GM12892 (cell line): ENCODE results near the gene DOK7.

ENCODE experiments used
- DNase-seq: peaks from one replicate; pipeline ENCODE4 v3.0.0; 2011; ENCODE audit not compliant: insufficient read length
- FAIRE-seq: peaks from 2 replicates; lab custom pipeline; 2011; peaks lifted over from hg19 to GRCh38; lab: Jason Lieb, UNC
- POLR2A ChIP-seq: IDR thresholded peaks from 2 replicates; pipeline ENCODE4 v1.6.1; 2011; ENCODE audit warnings: low read depth, low read length, control low read depth
- POLR2AphosphoS5 ChIP-seq: IDR thresholded peaks from 2 replicates; pipeline ENCODE4 v1.6.1; 2011; ENCODE audit warnings: low read depth, low read length, control low read depth
- TAF1 ChIP-seq: IDR thresholded peaks from 2 replicates; pipeline ENCODE4 v1.6.1; 2011; ENCODE audit warnings: low read depth, mild to moderate bottlenecking, control low read depth, low read length, borderline replicate concordance

Gene DOK7

GRCh38 chr4:3513807-3514206, 50.7 kb downstream of the DOK7 start:
- DNase-seq (no peak), FAIRE-seq (no peak)
- no peak for TF ChIP-seq POLR2AphosphoS5
- no peak for TF ChIP-seq TAF1
- TF ChIP-seq POLR2A, result no peak

- no peak for DNase-seq
- TF ChIP-seq POLR2A (no peak), TAF1 (no peak), POLR2AphosphoS5 (no peak)
- FAIRE-seq, result no peak
Observed at GRCh38 chr4:3514221-3514780, 51.2 kb downstream of the DOK7 start.

- FAIRE-seq (no peak), DNase-seq (no peak)
- TF ChIP-seq POLR2A (no peak), TAF1 (no peak), POLR2AphosphoS5 (no peak)
Observed at GRCh38 chr4:3514806-3515501, 51.8 kb downstream of the DOK7 start.

- no peak for DNase-seq
- TF ChIP-seq POLR2AphosphoS5 (no peak), TAF1 (no peak), POLR2A (no peak)
- no peak for FAIRE-seq
Observed at GRCh38 chr4:3515646-3516045, 52.5 kb downstream of the DOK7 start.

- TF ChIP-seq POLR2AphosphoS5 (0 out of 2 replicates have a peak, but pooled peaks have one; percentile 22), POLR2A (no peak)
- FAIRE-seq (no peak), DNase-seq (no peak)
Observed at GRCh38 chr4:3516061-3516835, 53.1 kb downstream of the DOK7 start.

- FAIRE-seq, result no peak
- TF ChIP-seq TAF1 (no peak), POLR2AphosphoS5 (no peak), POLR2A (no peak)
Observed at GRCh38 chr4:3516836-3517730, 54.0 kb downstream of the DOK7 start.

GRCh38 chr4:3517731-3518510, 54.8 kb downstream of the DOK7 start:
- DNase-seq (no peak), FAIRE-seq (no peak)
- TF ChIP-seq POLR2AphosphoS5 (no peak), POLR2A (no peak), TAF1 (no peak)

More at GRCh38 chr4:3516836-3517730, 54.0 kb downstream of the DOK7 start:
- no peak for DNase-seq

GRCh38 chr4:3518511-3518880, 55.4 kb downstream of the DOK7 start:
- TF ChIP-seq TAF1 (no peak), POLR2A (no peak), POLR2AphosphoS5 (no peak)
- FAIRE-seq, result no peak
- DNase-seq, result no peak

GRCh38 chr4:3518941-3519340, 55.8 kb downstream of the DOK7 start:
- TF ChIP-seq POLR2A (no peak), POLR2AphosphoS5 (no peak), TAF1 (no peak)
- no peak for DNase-seq
- FAIRE-seq, result no peak
